Tibial artery (tissue), 4 donors: Measurements from ENCODE around the gene KLF9.
A peak's percentile ranks its signal among the peaks of the same experiment; 100 is the strongest.

ENCODE experiments used
- DNase-seq, 2 donors: peaks; one replicate each; pipeline ENCODE4 v3.0.0-alpha.2; 2019
- H3K27ac ChIP-seq, 2 donors: fragments of 200-600 bp; sonication (generic) in 1 of 2; 1 replicate in 1 of 2; 2 replicates in 1 of 2; pipeline ENCODE4 v1.5.1; 2018 to 2019; ENCODE audit warnings: mild to moderate bottlenecking in 1 of 2
- H3K27me3 ChIP-seq, 2 donors: fragments of 200-600 bp; sonication (generic) in 1 of 2; one replicate each; pipeline versions ENCODE4 v1.5.1 to v1.6.0; 2016 to 2019
- H3K36me3 ChIP-seq, 3 donors: fragments of 200-600 bp; sonication (generic) in 2 of 3; one replicate each; pipeline ENCODE4 v1.5.1; 2016 to 2019; ENCODE audit warnings: mild to moderate bottlenecking in 2 of 3
- H3K4me1 ChIP-seq, 4 donors: fragments of 200-600 bp; sonication (generic) in 2 of 4; 1 replicate in 3 of 4; 2 replicates in 1 of 4; pipeline ENCODE4 v1.5.1; 2016 to 2019
- H3K4me3 ChIP-seq, 2 donors: fragments of 200-600 bp; sonication (generic) in 1 of 2; 1 replicate in 1 of 2; 2 replicates in 1 of 2; pipeline ENCODE4 v1.5.1; 2018 to 2019; ENCODE audit warnings: mild to moderate bottlenecking in 2 of 2
- H3K9me3 ChIP-seq, 3 donors: fragments of 200-600 bp; sonication (generic) in 1 of 3; one replicate each; pipeline ENCODE4 v1.5.1; 2016 to 2019
- CTCF ChIP-seq, 2 experiments: fragments of 200-600 bp in 1 of 2; fragments of 450-650 bp in 1 of 2; IDR thresholded peaks; one replicate each; pipeline ENCODE4 v1.5.1; 2017 to 2019; ENCODE audit warnings: antibody characterized with exemption in 2 of 2, mild to moderate bottlenecking in 1 of 2, moderate library complexity in 1 of 2
- intact Hi-C: fragments of 100-400 bp; cut with DNase I; formaldehyde crosslinking; loops from one replicate; pipeline ENCODE4 v1.15.0; 2023; ENCODE audit warnings: low total_unique reads

The KLF9 gene

DNA sequence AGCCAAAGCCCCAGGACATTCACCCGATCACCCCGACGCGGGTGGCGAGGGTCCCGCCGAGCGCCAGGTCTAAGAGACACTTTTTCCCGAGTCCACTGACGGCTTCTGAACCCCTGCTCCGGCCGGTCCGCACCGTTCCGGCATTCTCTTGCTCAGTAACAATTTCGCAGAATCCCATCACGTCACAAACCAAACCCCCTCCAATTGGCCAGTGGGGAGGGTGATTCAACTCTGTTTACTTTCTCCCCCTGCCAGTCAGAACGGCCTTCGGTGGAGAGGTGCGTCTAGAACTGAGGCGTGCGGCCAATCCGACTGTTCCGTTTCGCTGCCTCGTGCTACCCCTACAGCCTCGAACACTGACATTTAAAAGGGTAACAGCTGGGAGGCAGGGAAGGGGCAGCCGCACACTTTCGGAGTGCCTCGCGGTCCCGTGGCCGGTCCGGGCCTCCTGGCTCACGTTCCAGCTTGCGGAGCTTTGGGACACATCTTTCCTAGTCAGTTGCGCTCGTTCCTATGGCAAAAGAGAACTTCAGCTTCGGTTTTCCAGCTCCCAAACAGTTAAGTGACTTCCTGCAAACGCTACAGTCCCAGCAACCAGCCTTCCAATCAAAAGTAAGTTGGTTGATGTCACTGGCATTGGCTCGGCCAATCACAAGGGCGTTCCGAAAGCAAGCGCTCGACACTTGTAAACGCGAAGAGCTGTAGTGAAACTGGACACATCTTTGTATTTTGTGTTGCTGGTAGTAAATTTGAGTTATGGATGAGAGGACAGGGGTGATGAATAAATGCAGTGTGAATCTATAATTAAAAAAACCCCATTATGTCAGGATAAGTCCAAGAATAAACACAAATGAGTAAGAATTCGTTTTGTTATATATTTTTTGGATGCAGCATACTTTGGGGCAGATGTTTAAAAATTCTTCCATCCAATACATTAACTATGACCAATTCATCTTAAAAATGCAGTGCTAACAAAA, at the start of gene KLF9:
Gene KLF9, minus strand, starts transcription at position 859 of the 977 bp plus-strand sequence. CDS start 1,294 bp downstream, outside the sequence.
- intact Hi-C loops, result loop anchor here (2.0 to 5.0 kb wide), 3 partner anchors 173 to 1948 kb away; no protein-coding TSS in a partner anchor

GRCh38 chr9:70463877-70464276, 49.4 kb upstream of the KLF9 start:
- Histone ChIP-seq H3K9me3 (no peaks in the 10 kb centered on the region), H3K27ac (no peak overlapping the region), H3K4me1 (no peaks in the 10 kb centered on the region), H3K27me3 (no peaks in the 10 kb centered on the region), H3K4me3 (no peak overlapping the region), H3K36me3 (no peaks in the 10 kb centered on the region)
- no peak for TF ChIP-seq CTCF (IDR thresholded peaks at IDR 0.05)
- intact Hi-C loops, result no loop called here
- DNase-seq, result no peak

More for the DNA sequence above, at the start of gene KLF9:
- Histone ChIP-seq H3K4me3 (peak within 1 kb of the TSS; percentile 94 to 97), H3K4me1 (peaks cover 0 to 52% (median 28%) of the 10 kb centered on the region in 4 donors), H3K36me3 (peaks cover 0 to 11% (median 3%) of the 10 kb centered on the region in 3 donors), H3K9me3 (no peaks in the 10 kb centered on the region), H3K27ac (peak within 1 kb of the TSS; percentile 100), H3K27me3 (peaks cover 0 to under 1% of the 10 kb centered on the region in 2 donors)
- DNase-seq, result peak; percentile 98 to 99
- peak in 1 of 2 experiments; percentile 5 for TF ChIP-seq CTCF (IDR thresholded peaks at IDR 0.05)

DNA sequence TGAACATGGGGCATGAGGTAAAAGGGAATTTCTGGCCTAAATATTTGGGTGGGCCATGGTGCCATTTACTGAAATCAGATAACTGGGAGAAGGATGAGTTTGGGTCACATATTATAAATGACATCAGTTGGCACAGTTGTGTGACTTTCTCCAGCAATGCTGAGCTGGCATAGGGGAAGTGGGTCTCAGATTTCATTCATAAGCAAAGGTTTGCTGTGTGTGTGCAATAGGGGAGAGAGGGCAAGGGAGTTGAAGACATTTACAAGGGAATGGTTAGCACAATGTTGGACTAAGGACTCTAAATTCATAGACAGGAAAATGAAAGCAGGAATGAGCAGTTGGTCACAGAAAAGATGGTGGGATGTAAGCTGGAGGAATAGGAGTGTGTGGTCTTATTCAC, 47.8 kb upstream of the KLF9 start:
- no peak for TF ChIP-seq CTCF (IDR thresholded peaks at IDR 0.05)
- no peaks in the 10 kb centered on the region for H3K4me1 ChIP-seq
- intact Hi-C loops, result no loop called here
- no peaks in the 10 kb centered on the region for H3K9me3 ChIP-seq
- no peak overlapping the region for H3K4me3 ChIP-seq
- no peaks in the 10 kb centered on the region for H3K27me3 ChIP-seq
- no peaks in the 10 kb centered on the region for H3K36me3 ChIP-seq
- no peak for DNase-seq
- no peak overlapping the region for H3K27ac ChIP-seq

- Histone ChIP-seq H3K27ac (no peak overlapping the region), H3K4me3 (no peak overlapping the region), H3K9me3 (no peaks in the 10 kb centered on the region), H3K4me1 (peaks cover 0 to 8% (median 0%) of the 10 kb centered on the region in 4 donors), H3K27me3 (no peaks in the 10 kb centered on the region), H3K36me3 (no peaks in the 10 kb centered on the region)
- no peak for DNase-seq
- intact Hi-C loops, result no loop called here
- no peak for TF ChIP-seq CTCF (IDR thresholded peaks at IDR 0.05)
These were observed 42.8 kb upstream of the KLF9 start for GRCh38 chr9:70457235-70457634.

DNA sequence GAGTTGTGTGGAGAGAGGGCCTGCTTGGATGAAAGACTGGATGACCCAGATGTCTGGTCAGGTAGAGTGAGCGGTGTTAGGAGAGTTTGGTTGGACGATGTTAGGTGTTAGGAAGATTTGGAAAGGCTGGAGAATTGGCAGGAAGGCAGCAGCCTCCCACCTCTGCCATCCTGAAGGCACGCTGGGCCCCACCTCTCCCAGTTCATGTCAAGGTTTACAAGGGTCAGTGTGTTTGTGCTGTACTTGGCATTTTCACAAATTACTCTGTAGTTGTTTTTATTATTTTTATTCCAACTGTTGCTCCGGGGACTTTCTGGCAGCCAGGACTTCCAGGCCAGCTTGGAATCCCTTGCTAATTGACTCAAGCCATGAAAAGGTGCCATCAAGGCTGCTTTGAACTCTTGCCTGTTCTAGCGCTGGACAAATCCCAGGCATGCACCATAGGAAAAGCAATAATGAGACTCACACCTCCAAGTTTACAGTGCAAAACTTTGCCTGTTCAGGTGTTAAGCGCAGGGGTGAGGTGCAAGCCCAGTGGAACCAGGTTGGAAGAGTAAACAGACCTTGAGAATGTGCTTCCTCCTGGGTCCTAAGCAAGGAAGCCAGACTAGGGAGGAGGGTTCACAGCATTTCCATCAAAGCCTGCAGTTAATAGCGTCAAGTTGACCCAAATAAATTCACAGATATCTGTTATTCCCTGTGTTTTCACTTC, 41.7 kb upstream of the KLF9 start:
- no peaks in the 10 kb centered on the region for H3K27me3 ChIP-seq
- H3K4me1 ChIP-seq, result peaks cover 0 to 8% (median 0%) of the 10 kb centered on the region in 4 donors
- H3K9me3 ChIP-seq, result no peaks in the 10 kb centered on the region
- H3K36me3 ChIP-seq, result no peaks in the 10 kb centered on the region
- intact Hi-C loops, result no loop called here
- DNase-seq, result no peak
- no peak overlapping the region for H3K4me3 ChIP-seq
- TF ChIP-seq CTCF (IDR thresholded peaks at IDR 0.05), result no peak
- H3K27ac ChIP-seq, result no peak overlapping the region
